GM12878 (cell line): ENCODE data around the gene FEV.

Source experiments
- CREB1 ChIP-seq: IDR thresholded peaks from 2 replicates; pipeline ENCODE4 v1.6.1; 2012; ENCODE audit warnings: low read depth, mild to moderate bottlenecking, inconsistent platforms
- CTCF ChIP-seq, 3 experiments: IDR thresholded peaks in 2 of 3; conservative IDR thresholded peaks in 1 of 3; 2 replicates each; pipeline ENCODE4 v1.5.1; 2011; ENCODE audit warnings: low read depth in 3 of 3, low read length in 3 of 3, mild to moderate bottlenecking in 3 of 3, control low read depth in 2 of 3, moderate library complexity in 2 of 3, inconsistent platforms in 1 of 3, mixed read lengths in 1 of 3; ENCODE audit not compliant: control insufficient read depth in 2 of 3, insufficient read depth in 1 of 3; ENCODE audit errors: extremely low read depth in 1 of 3
- FOXM1 ChIP-seq: IDR thresholded peaks from 2 replicates; pipeline ENCODE4 v1.6.1; 2012; ENCODE audit warnings: low read depth, mild to moderate bottlenecking, inconsistent platforms, low read length, moderate library complexity
- POLR2AphosphoS5 ChIP-seq: IDR thresholded peaks from 2 replicates; pipeline ENCODE4 v1.6.1; 2011; ENCODE audit warnings: mild to moderate bottlenecking, low read length, inconsistent platforms
- ZBTB4 ChIP-seq: fragments of 450-650 bp; formaldehyde crosslinking; IDR thresholded peaks from 2 replicates; pipeline ENCODE4 v1.4.0; 2022; ENCODE audit warnings: mild to moderate bottlenecking, moderate library complexity
- ZNF274 ChIP-seq: IDR thresholded peaks from one replicate; pipeline ENCODE4 v1.8.0; 2011; ENCODE audit not compliant: insufficient read length, insufficient read depth

GRCh38 chr2:218981390-218981880 lies 3.5 kb downstream of the FEV start:
- no peak for TF ChIP-seq CTCF (IDR thresholded peaks at IDR 0.05 in 2 of 3, conservative IDR thresholded peaks at IDR 0.05 in 1 of 3; ENCODE audit: control insufficient read depth in 2 of 3, extremely low read depth in 1 of 3, insufficient read depth in 1 of 3, low read depth in 3 of 3, low read length in 3 of 3)
- no peak for TF ChIP-seq POLR2AphosphoS5
- no peak for TF ChIP-seq CREB1
- no peak for TF ChIP-seq ZNF274
- no peak for TF ChIP-seq ZBTB4 (CRISPR knock-in tag)
- no peak for TF ChIP-seq FOXM1
